HG03196 (cell line): ENCODE data around the gene G6PC1.
"Not testable (repeated sequence)": the region's sequence is repeated elsewhere in the genome, so short reads cannot be mapped to it uniquely, and the experiment has no call there.

Experiments
- ATAC-seq: cut with Tn5 transposase; IDR thresholded peaks from one replicate; pipeline ENCODE4 v1.9.1; 2021; ENCODE audit not compliant: unreplicated experiment

Gene G6PC1

GRCh38 chr17:42899981-42900380 is 618 bp upstream of the G6PC1 start:
- not testable (repeated sequence) for ATAC-seq

- ATAC-seq = no peak
These were observed 1.1 kb downstream of the G6PC1 start for GRCh38 chr17:42901535-42902229.

GRCh38 chr17:42904110-42904469 is 3.5 kb downstream of the G6PC1 start:
- ATAC-seq = no peak

GRCh38 chr17:42906772-42907446 is 6.3 kb downstream of the G6PC1 start:
- no peak for ATAC-seq

- ATAC-seq = no peak
These were observed 8.5 kb downstream of the G6PC1 start for GRCh38 chr17:42908872-42909700.

GRCh38 chr17:42913522-42913921 is 12.9 kb downstream of the G6PC1 start:
- no peak for ATAC-seq

GRCh38 chr17:42913981-42914617 is 13.5 kb downstream of the G6PC1 start:
- no peak for ATAC-seq

- not testable (repeated sequence) for ATAC-seq
These were observed 14.7 kb downstream of the G6PC1 start for GRCh38 chr17:42915288-42915687.

- not testable (repeated sequence) for ATAC-seq
These were observed 16.0 kb downstream of the G6PC1 start for GRCh38 chr17:42916388-42917235.

- no peak for ATAC-seq
These were observed 16.6 kb downstream of the G6PC1 start for GRCh38 chr17:42917236-42917603.

- no peak for ATAC-seq
These were observed 18.4 kb downstream of the G6PC1 start for GRCh38 chr17:42918902-42919521.

GRCh38 chr17:42919522-42920077 is 19.0 kb downstream of the G6PC1 start:
- ATAC-seq = not testable (repeated sequence)

GRCh38 chr17:42920106-42920900 is 19.7 kb downstream of the G6PC1 start:
- no peak for ATAC-seq

GRCh38 chr17:42920922-42921321 is 20.3 kb downstream of the G6PC1 start:
- no peak for ATAC-seq

- no peak for ATAC-seq
These were observed 21.7 kb downstream of the G6PC1 start for GRCh38 chr17:42922294-42922693.

GRCh38 chr17:42923472-42923871 is 22.9 kb downstream of the G6PC1 start:
- ATAC-seq = not testable (repeated sequence)

- no peak for ATAC-seq
These were observed 24.3 kb downstream of the G6PC1 start for GRCh38 chr17:42924891-42925290.

- ATAC-seq = peak; percentile 57
These were observed 28.3 kb downstream of the G6PC1 start for GRCh38 chr17:42928714-42929496.
